T-helper 2 cell treated with Interferon-gamma antibody and Interleukin-4, amounts not matched to agents 5 μg/mL and 100 μg/mL, for 36 hours (primary cell): ENCODE data around the gene CYP2U1.
"Not testable (repeated sequence)": the region's sequence is repeated elsewhere in the genome, so short reads cannot be mapped to it uniquely, and the experiment has no call there.

Experiments used
- DNase-seq: peaks from one replicate; pipeline ENCODE4 v3.0.0; 2021; ENCODE audit warnings: low spot score
- H3K27ac Mint-ChIP-seq: one replicate; pipeline ENCODE4 v1.8.0; 2021; ENCODE audit warnings: mild to moderate bottlenecking, mixed read lengths
- H3K27me3 Mint-ChIP-seq: one replicate; pipeline ENCODE4 v1.8.0; 2021; ENCODE audit warnings: low read depth, mixed read lengths
- H3K36me3 Mint-ChIP-seq: one replicate; pipeline ENCODE4 v1.8.0; 2021; ENCODE audit warnings: low read depth, mixed read lengths
- H3K4me1 Mint-ChIP-seq: one replicate; pipeline ENCODE4 v1.8.0; 2021; ENCODE audit warnings: low read depth, mixed read lengths
- H3K4me3 Mint-ChIP-seq: one replicate; pipeline ENCODE4 v1.8.0; 2022; ENCODE audit warnings: mild to moderate bottlenecking, moderate library complexity, mixed read lengths
- H3K9me3 Mint-ChIP-seq: one replicate; pipeline ENCODE4 v1.8.0; 2021; ENCODE audit warnings: mixed read lengths

Gene CYP2U1

GRCh38 chr4:107902715-107903114 is 28.6 kb upstream of the CYP2U1 start:
- no peak for DNase-seq
- peaks cover 7% of the 10 kb centered on the region for H3K9me3 Mint-ChIP-seq
- no peaks in the 10 kb centered on the region for H3K4me1 Mint-ChIP-seq
- H3K27me3 Mint-ChIP-seq, result peaks cover 8% of the 10 kb centered on the region
- no peak overlapping the region for H3K4me3 Mint-ChIP-seq
- no peak overlapping the region for H3K27ac Mint-ChIP-seq
- no peaks in the 10 kb centered on the region for H3K36me3 Mint-ChIP-seq

GRCh38 chr4:107905082-107905481 is 26.3 kb upstream of the CYP2U1 start:
- H3K4me3 Mint-ChIP-seq, H3K9me3 Mint-ChIP-seq, H3K36me3 Mint-ChIP-seq, H3K4me1 Mint-ChIP-seq, DNase-seq, H3K27me3 Mint-ChIP-seq, H3K27ac Mint-ChIP-seq: not testable (repeated sequence)

- H3K27ac Mint-ChIP-seq, result no peak overlapping the region
- H3K9me3 Mint-ChIP-seq, result peaks cover 7% of the 10 kb centered on the region
- H3K27me3 Mint-ChIP-seq, result peaks cover 12% of the 10 kb centered on the region
- no peaks in the 10 kb centered on the region for H3K4me1 Mint-ChIP-seq
- no peak overlapping the region for H3K4me3 Mint-ChIP-seq
- no peaks in the 10 kb centered on the region for H3K36me3 Mint-ChIP-seq
- no peak for DNase-seq
These were observed 24.8 kb upstream of the CYP2U1 start for GRCh38 chr4:107906458-107907100.

- Mint-ChIP-seq H3K4me1 (peaks cover 1% of the 10 kb centered on the region), H3K36me3 (no peaks in the 10 kb centered on the region), H3K27me3 (peaks cover 12% of the 10 kb centered on the region), H3K27ac (no peak overlapping the region), H3K4me3 (no peak overlapping the region), H3K9me3 (peaks cover 7% of the 10 kb centered on the region)
- DNase-seq, result no peak
These were observed 23.0 kb upstream of the CYP2U1 start for GRCh38 chr4:107908377-107908776.

- no peaks in the 10 kb centered on the region for H3K9me3 Mint-ChIP-seq
- H3K27ac Mint-ChIP-seq, result no peak overlapping the region
- H3K4me3 Mint-ChIP-seq, result no peak overlapping the region
- no peak for DNase-seq
- peaks cover 21% of the 10 kb centered on the region for H3K27me3 Mint-ChIP-seq
- no peaks in the 10 kb centered on the region for H3K36me3 Mint-ChIP-seq
- peaks cover 1% of the 10 kb centered on the region for H3K4me1 Mint-ChIP-seq
These were observed 18.0 kb upstream of the CYP2U1 start for GRCh38 chr4:107913283-107913899.

GRCh38 chr4:107915220-107915619 is 16.1 kb upstream of the CYP2U1 start:
- H3K4me3 Mint-ChIP-seq, result no peak overlapping the region
- DNase-seq, result no peak
- peaks cover 1% of the 10 kb centered on the region for H3K4me1 Mint-ChIP-seq
- no peak overlapping the region for H3K27ac Mint-ChIP-seq
- no peaks in the 10 kb centered on the region for H3K36me3 Mint-ChIP-seq
- peaks cover 29% of the 10 kb centered on the region for H3K27me3 Mint-ChIP-seq
- H3K9me3 Mint-ChIP-seq, result peaks cover 7% of the 10 kb centered on the region

- Mint-ChIP-seq H3K9me3 (peaks cover 7% of the 10 kb centered on the region), H3K4me3 (no peak overlapping the region), H3K36me3 (no peaks in the 10 kb centered on the region), H3K27me3 (peaks cover 25% of the 10 kb centered on the region), H3K4me1 (peaks cover 1% of the 10 kb centered on the region), H3K27ac (no peak overlapping the region)
- DNase-seq, result no peak
These were observed 14.7 kb upstream of the CYP2U1 start for GRCh38 chr4:107916623-107917022.

GRCh38 chr4:107917500-107917899 is 13.8 kb upstream of the CYP2U1 start:
- H3K27me3 Mint-ChIP-seq, result peaks cover 25% of the 10 kb centered on the region
- H3K9me3 Mint-ChIP-seq, result peaks cover 7% of the 10 kb centered on the region
- peaks cover 1% of the 10 kb centered on the region for H3K4me1 Mint-ChIP-seq
- no peak overlapping the region for H3K27ac Mint-ChIP-seq
- H3K4me3 Mint-ChIP-seq, result no peak overlapping the region
- no peak for DNase-seq
- no peaks in the 10 kb centered on the region for H3K36me3 Mint-ChIP-seq

- no peaks in the 10 kb centered on the region for H3K4me1 Mint-ChIP-seq
- H3K36me3 Mint-ChIP-seq, result no peaks in the 10 kb centered on the region
- H3K27me3 Mint-ChIP-seq, result peaks cover 15% of the 10 kb centered on the region
- no peak overlapping the region for H3K27ac Mint-ChIP-seq
- DNase-seq, result no peak
- no peak overlapping the region for H3K4me3 Mint-ChIP-seq
- peaks cover 7% of the 10 kb centered on the region for H3K9me3 Mint-ChIP-seq
These were observed 8.6 kb upstream of the CYP2U1 start for GRCh38 chr4:107922486-107923473.

GRCh38 chr4:107925713-107926112 is 5.6 kb upstream of the CYP2U1 start:
- H3K27me3 Mint-ChIP-seq, H3K27ac Mint-ChIP-seq, H3K36me3 Mint-ChIP-seq, H3K4me1 Mint-ChIP-seq, DNase-seq, H3K4me3 Mint-ChIP-seq, H3K9me3 Mint-ChIP-seq: not testable (repeated sequence)

- H3K36me3 Mint-ChIP-seq, H3K4me1 Mint-ChIP-seq: not testable (repeated sequence)
These were observed 4.5 kb upstream of the CYP2U1 start for GRCh38 chr4:107926875-107927274.

GRCh38 chr4:107931775-107932321 is 499 bp downstream of the CYP2U1 start:
- Mint-ChIP-seq H3K27me3 (peaks cover 18% of the 10 kb centered on the region), H3K9me3 (no peaks in the 10 kb centered on the region), H3K4me3 (peak overlapping the region; percentile 82), H3K4me1 (peaks cover 18% of the 10 kb centered on the region), H3K36me3 (no peaks in the 10 kb centered on the region), H3K27ac (peak overlapping the region; percentile 34)
- DNase-seq, result peak; percentile 11

More at GRCh38 chr4:107926875-107927274, 4.5 kb upstream of the CYP2U1 start:
- H3K27ac Mint-ChIP-seq, H3K9me3 Mint-ChIP-seq, H3K4me3 Mint-ChIP-seq, DNase-seq: not testable (repeated sequence)
- H3K27me3 Mint-ChIP-seq, result peaks cover 13% of the 10 kb centered on the region

- H3K4me1 Mint-ChIP-seq, result peaks cover 22% of the 10 kb centered on the region
- peaks cover 15% of the 10 kb centered on the region for H3K27me3 Mint-ChIP-seq
- H3K36me3 Mint-ChIP-seq, result no peaks in the 10 kb centered on the region
- no peak overlapping the region for H3K4me3 Mint-ChIP-seq
- DNase-seq, result no peak
- no peaks in the 10 kb centered on the region for H3K9me3 Mint-ChIP-seq
- no peak overlapping the region for H3K27ac Mint-ChIP-seq
These were observed 3.9 kb downstream of the CYP2U1 start for GRCh38 chr4:107935246-107935645.

GRCh38 chr4:107937040-107937439 is 5.7 kb downstream of the CYP2U1 start:
- Mint-ChIP-seq H3K4me3 (no peak overlapping the region), H3K9me3 (no peaks in the 10 kb centered on the region), H3K27me3 (peaks cover 10% of the 10 kb centered on the region), H3K36me3 (no peaks in the 10 kb centered on the region), H3K27ac (no peak overlapping the region), H3K4me1 (peaks cover 16% of the 10 kb centered on the region)
- no peak for DNase-seq
